ENCODE data around the gene CAPN11.

GRCh38 chr6:44201638-44202303 lies 43.2 kb downstream of the CAPN11 start:
- no peak for TF ChIP-seq MCM2 (IDR thresholded peaks at IDR 0.05; ENCODE audit: low read depth)
- no peak for TF ChIP-seq CBX2 (IDR thresholded peaks at IDR 0.05; ENCODE audit: insufficient read depth, low read length, poor library complexity, severe bottlenecking)
- TF ChIP-seq ARNT (IDR thresholded peaks at IDR 0.05) = no peak
- TF ChIP-seq VEZF1 (CRISPR knock-in tag; IDR thresholded peaks at IDR 0.05) = no peak; the same call in 1 of the 2 replicates
- TF ChIP-seq RFX1 (IDR thresholded peaks at IDR 0.05) = no peak

Data from K562 (cell line).